Measurements from ENCODE around the gene AURKA. TPM values are rescaled to one million over a fixed set of nuclear protein-coding genes. Genes with fewer than 3 reads are reported as not detected.

The AURKA gene
- total and polyA plus RNA-seq, 2 donors (not counting 1 experiment from before 2014, with no cell fraction given) = 27.7 to 32.7 TPM

DNA sequence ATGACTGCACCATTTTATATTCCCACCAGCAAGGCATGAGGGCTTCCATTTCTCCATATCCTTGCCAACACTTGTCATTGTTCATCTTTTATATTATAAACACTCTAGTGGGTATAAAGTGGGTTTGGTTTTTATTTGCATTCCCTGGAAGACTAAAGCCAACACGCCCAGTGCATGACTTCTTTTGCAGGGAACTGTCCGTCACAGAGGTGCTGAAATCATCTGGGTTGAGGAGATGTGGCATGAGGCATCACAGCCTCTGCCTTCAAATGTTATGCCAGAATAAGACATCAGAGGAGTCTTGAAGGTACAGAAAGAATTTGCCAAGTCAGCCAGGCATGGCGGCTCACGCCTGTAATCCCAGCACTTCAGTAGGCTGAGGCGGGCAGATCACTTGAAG lies 63.2 kb downstream of the AURKA start:
- Histone ChIP-seq H3K4me1 (ENCODE audit: control insufficient read depth, extremely low read depth, insufficient read depth, low read length) (no peaks in the 10 kb centered on the region), H3K4me3 (replicated peaks in 1 of 4; ENCODE audit: control extremely low read depth in 1 of 4, insufficient read depth in 1 of 4, low read depth in 3 of 4, low read length in 4 of 4) (no peak overlapping the region), H4K20me1 (ENCODE audit: control insufficient read depth, extremely low read depth, insufficient read depth, low read length) (no peaks in the 10 kb centered on the region), H3K36me3 (ENCODE audit: control insufficient read depth, insufficient read depth, low read length) (no peaks in the 10 kb centered on the region), H3K27ac (ENCODE audit: insufficient read depth, low read length) (no peak overlapping the region), H3K79me2 (ENCODE audit: control insufficient read depth, insufficient read depth, low read length) (no peaks in the 10 kb centered on the region), H3K27me3 (ENCODE audit: control insufficient read depth, insufficient read depth, low read length) (no peaks in the 10 kb centered on the region), H3K4me2 (ENCODE audit: extremely low read depth, insufficient read depth, low read length) (no peak overlapping the region), H2AFZ (ENCODE audit: low read length) (no peak overlapping the region), H3K9ac (ENCODE audit: insufficient read depth, low read length) (no peak overlapping the region), H3K9me3 (ENCODE audit: control insufficient read depth, insufficient read depth, low read depth, low read length) (no peaks in the 10 kb centered on the region)
- DNase-seq (ENCODE audit: low read depth in 2 of 2) = no peak
- TF ChIP-seq EZH2 (IDR thresholded peaks at IDR 0.05; ENCODE audit: low read length, missing control alignments) = no peak
- TF ChIP-seq, protein P1, sequence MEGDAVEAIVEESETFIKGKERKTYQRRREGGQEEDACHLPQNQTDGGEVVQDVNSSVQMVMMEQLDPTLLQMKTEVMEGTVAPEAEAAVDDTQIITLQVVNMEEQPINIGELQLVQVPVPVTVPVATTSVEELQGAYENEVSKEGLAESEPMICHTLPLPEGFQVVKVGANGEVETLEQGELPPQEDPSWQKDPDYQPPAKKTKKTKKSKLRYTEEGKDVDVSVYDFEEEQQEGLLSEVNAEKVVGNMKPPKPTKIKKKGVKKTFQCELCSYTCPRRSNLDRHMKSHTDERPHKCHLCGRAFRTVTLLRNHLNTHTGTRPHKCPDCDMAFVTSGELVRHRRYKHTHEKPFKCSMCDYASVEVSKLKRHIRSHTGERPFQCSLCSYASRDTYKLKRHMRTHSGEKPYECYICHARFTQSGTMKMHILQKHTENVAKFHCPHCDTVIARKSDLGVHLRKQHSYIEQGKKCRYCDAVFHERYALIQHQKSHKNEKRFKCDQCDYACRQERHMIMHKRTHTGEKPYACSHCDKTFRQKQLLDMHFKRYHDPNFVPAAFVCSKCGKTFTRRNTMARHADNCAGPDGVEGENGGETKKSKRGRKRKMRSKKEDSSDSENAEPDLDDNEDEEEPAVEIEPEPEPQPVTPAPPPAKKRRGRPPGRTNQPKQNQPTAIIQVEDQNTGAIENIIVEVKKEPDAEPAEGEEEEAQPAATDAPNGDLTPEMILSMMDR (conservative IDR thresholded peaks at IDR 0.05 in 1 of 2, IDR thresholded peaks at IDR 0.05 in 1 of 2; ENCODE audit: low read depth in 1 of 2, low read length in 2 of 2) = no peak

GRCh38 chr20:56324806-56325205 lies 67.2 kb downstream of the AURKA start:
- no peak overlapping the region for H3K27ac ChIP-seq (ENCODE audit: insufficient read depth, low read length)
- H2AFZ ChIP-seq (ENCODE audit: low read length) = no peak overlapping the region
- H3K27me3 ChIP-seq (ENCODE audit: control insufficient read depth, insufficient read depth, low read length) = no peaks in the 10 kb centered on the region
- TF ChIP-seq EZH2 (IDR thresholded peaks at IDR 0.05; ENCODE audit: low read length, missing control alignments) = no peak
- TF ChIP-seq, protein P1 (conservative IDR thresholded peaks at IDR 0.05 in 1 of 2, IDR thresholded peaks at IDR 0.05 in 1 of 2; ENCODE audit: low read depth in 1 of 2, low read length in 2 of 2) = no peak
- no peak overlapping the region for H3K4me2 ChIP-seq (ENCODE audit: extremely low read depth, insufficient read depth, low read length)
- no peak overlapping the region for H3K9ac ChIP-seq (ENCODE audit: insufficient read depth, low read length)
- no peaks in the 10 kb centered on the region for H4K20me1 ChIP-seq (ENCODE audit: control insufficient read depth, extremely low read depth, insufficient read depth, low read length)
- no peaks in the 10 kb centered on the region for H3K4me1 ChIP-seq (ENCODE audit: control insufficient read depth, extremely low read depth, insufficient read depth, low read length)
- no peak overlapping the region for H3K4me3 ChIP-seq (replicated peaks in 1 of 4; ENCODE audit: control extremely low read depth in 1 of 4, insufficient read depth in 1 of 4, low read depth in 3 of 4, low read length in 4 of 4)
- no peaks in the 10 kb centered on the region for H3K9me3 ChIP-seq (ENCODE audit: control insufficient read depth, insufficient read depth, low read depth, low read length)
- DNase-seq (ENCODE audit: low read depth in 2 of 2) = no peak
- H3K36me3 ChIP-seq (ENCODE audit: control insufficient read depth, insufficient read depth, low read length) = no peaks in the 10 kb centered on the region
- H3K79me2 ChIP-seq (ENCODE audit: control insufficient read depth, insufficient read depth, low read length) = no peaks in the 10 kb centered on the region

DNA sequence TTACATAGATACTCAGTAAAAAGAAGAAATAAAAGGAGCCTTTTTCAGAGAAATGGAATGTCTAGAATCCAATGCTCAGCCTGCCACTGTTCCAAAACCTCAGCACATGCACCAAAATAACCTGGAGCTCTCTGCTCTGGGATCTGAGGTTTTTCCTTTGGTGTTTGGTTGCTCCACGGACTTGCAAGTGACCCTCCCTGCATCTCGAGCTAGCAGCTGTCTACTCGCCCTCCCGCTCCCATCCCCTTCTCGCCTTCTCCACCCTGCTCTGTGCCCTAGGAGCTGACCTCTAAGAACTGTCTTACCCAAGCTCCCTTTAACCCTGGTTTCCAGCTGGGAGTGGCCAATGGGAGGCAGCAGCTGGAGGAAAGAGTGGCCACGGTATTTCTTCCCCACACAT lies 68.4 kb downstream of the AURKA start:
- TF ChIP-seq, protein P1 (conservative IDR thresholded peaks at IDR 0.05 in 1 of 2, IDR thresholded peaks at IDR 0.05 in 1 of 2; ENCODE audit: low read depth in 1 of 2, low read length in 2 of 2) = no peak
- TF ChIP-seq EZH2 (IDR thresholded peaks at IDR 0.05; ENCODE audit: low read length, missing control alignments) = no peak
- no peak overlapping the region for H2AFZ ChIP-seq (ENCODE audit: low read length)

More for the DNA sequence above, 68.4 kb downstream of the AURKA start:
- no peaks in the 10 kb centered on the region for H3K9me3 ChIP-seq (ENCODE audit: control insufficient read depth, insufficient read depth, low read depth, low read length)
- H3K27ac ChIP-seq (ENCODE audit: insufficient read depth, low read length) = no peak overlapping the region
- H3K27me3 ChIP-seq (ENCODE audit: control insufficient read depth, insufficient read depth, low read length) = no peaks in the 10 kb centered on the region
- H3K4me2 ChIP-seq (ENCODE audit: extremely low read depth, insufficient read depth, low read length) = no peak overlapping the region
- no peaks in the 10 kb centered on the region for H3K36me3 ChIP-seq (ENCODE audit: control insufficient read depth, insufficient read depth, low read length)
- H4K20me1 ChIP-seq (ENCODE audit: control insufficient read depth, extremely low read depth, insufficient read depth, low read length) = no peaks in the 10 kb centered on the region
- H3K9ac ChIP-seq (ENCODE audit: insufficient read depth, low read length) = no peak overlapping the region
- H3K79me2 ChIP-seq (ENCODE audit: control insufficient read depth, insufficient read depth, low read length) = no peaks in the 10 kb centered on the region
- H3K4me1 ChIP-seq (ENCODE audit: control insufficient read depth, extremely low read depth, insufficient read depth, low read length) = no peaks in the 10 kb centered on the region
- H3K4me3 ChIP-seq (replicated peaks in 1 of 4; ENCODE audit: control extremely low read depth in 1 of 4, insufficient read depth in 1 of 4, low read depth in 3 of 4, low read length in 4 of 4) = no peak overlapping the region
- DNase-seq (ENCODE audit: low read depth in 2 of 2) = no peak

Data from fibroblast of lung (primary cell).